Naive thymus-derived CD4-positive, alpha-beta T cell (primary cell): Measurements from ENCODE around the gene SLC2A1. TPM values are rescaled to one million over a fixed set of nuclear protein-coding genes. Genes with fewer than 3 reads are reported as not detected.

ENCODE experiments used
- ATAC-seq: fragments of 150-1000 bp; cut with Tn5 transposase; 2 replicates; pipeline ENCODE4 v1.10.0; 2021; ENCODE audit warnings: mild to moderate bottlenecking, moderate library complexity
- CTCF ChIA-PET: fragments of 350-600 bp; sonication (Branson Sonifier 250); formaldehyde crosslinking; loops from one replicate; lab custom pipeline; 2021; ENCODE audit warnings: antibody characterized with exemption; lab: Charles Lee
- POLR2A ChIA-PET: fragments of 350-600 bp; sonication (Branson Sonifier 250); formaldehyde crosslinking; loops from one replicate; lab custom pipeline; 2021; ENCODE audit warnings: antibody characterized with exemption, inconsistent platforms; lab: Charles Lee
- DNase-seq, 9 donors: peaks; one replicate each; pipeline versions ENCODE4 v3.0.0 to v3.0.0-alpha.2; 2020 to 2022; ENCODE audit warnings: mixed read lengths in 1 of 9
- H3K27ac ChIP-seq: one replicate; pipeline ENCODE4 v1.7.0; 2013; ENCODE audit warnings: mild to moderate bottlenecking, low read depth, low read length, moderate library complexity
- H3K27me3 ChIP-seq, 2 donors: one replicate each; pipeline ENCODE4 v1.7.0; 2013; ENCODE audit warnings: low read length in 2 of 2, mild to moderate bottlenecking in 2 of 2, moderate library complexity in 2 of 2; ENCODE audit not compliant: control insufficient read depth in 2 of 2, insufficient read depth in 2 of 2
- H3K36me3 ChIP-seq, 3 experiments: 1 replicate in 2 of 3; 2 replicates in 1 of 3; pipeline ENCODE4 v1.7.0; 2013; ENCODE audit warnings: low read length in 3 of 3, mild to moderate bottlenecking in 3 of 3, moderate library complexity in 1 of 3; ENCODE audit not compliant: insufficient read depth in 3 of 3, control insufficient read depth in 2 of 3
- H3K4me1 ChIP-seq, 2 donors: one replicate each; pipeline ENCODE4 v1.7.0; 2013; ENCODE audit warnings: low read length in 2 of 2, mild to moderate bottlenecking in 2 of 2, moderate library complexity in 1 of 2; ENCODE audit not compliant: control insufficient read depth in 2 of 2, insufficient read depth in 2 of 2
- H3K4me3 ChIP-seq: 2 replicates; pipeline ENCODE4 v1.7.0; 2013; ENCODE audit warnings: mild to moderate bottlenecking, low read length
- H3K9me3 ChIP-seq, 3 experiments: 1 replicate in 2 of 3; 2 replicates in 1 of 3; pipeline ENCODE4 v1.7.0; 2013; ENCODE audit warnings: low read length in 3 of 3; ENCODE audit not compliant: control insufficient read depth in 2 of 3
- H3K27ac Mint-ChIP-seq, 9 donors: one replicate each; pipeline ENCODE4 v1.8.0; 2020 to 2022; ENCODE audit warnings: mixed read lengths in 9 of 9, mild to moderate bottlenecking in 8 of 9, moderate library complexity in 5 of 9, inconsistent platforms in 2 of 9
- H3K27me3 Mint-ChIP-seq, 5 donors: one replicate each; pipeline ENCODE4 v1.8.0; 2021 to 2022; ENCODE audit warnings: mixed read lengths in 5 of 5, mild to moderate bottlenecking in 1 of 5
- H3K36me3 Mint-ChIP-seq, 5 donors: one replicate each; pipeline ENCODE4 v1.8.0; 2020 to 2022; ENCODE audit warnings: mixed read lengths in 5 of 5, mild to moderate bottlenecking in 3 of 5, inconsistent platforms in 1 of 5
- H3K4me1 Mint-ChIP-seq, 7 donors: one replicate each; pipeline ENCODE4 v1.8.0; 2020 to 2022; ENCODE audit warnings: mixed read lengths in 7 of 7, mild to moderate bottlenecking in 3 of 7, inconsistent platforms in 1 of 7
- H3K4me3 Mint-ChIP-seq, 10 donors: one replicate each; pipeline ENCODE4 v1.8.0; 2020 to 2022; ENCODE audit warnings: mild to moderate bottlenecking in 10 of 10, mixed read lengths in 10 of 10, moderate library complexity in 6 of 10, inconsistent platforms in 2 of 10
- H3K9me3 Mint-ChIP-seq, 11 donors: one replicate each; pipeline ENCODE4 v1.8.0; 2020 to 2022; ENCODE audit warnings: mixed read lengths in 11 of 11, mild to moderate bottlenecking in 4 of 11, inconsistent platforms in 1 of 11, moderate library complexity in 1 of 11
- intact Hi-C, 2 donors: fragments of 100-400 bp; cut with micrococcal nuclease; formaldehyde crosslinking; loops; one replicate each; pipeline ENCODE4 v1.15.1; 2023
- polyA plus RNA-seq, 2 donors: library from polyadenylated mRNA; unstranded; fragments of 300-500 nt; fragmentation: Illumina TruSeq; gene quantifications; one replicate each; pipeline ENCODE4 v1.2.3, GENCODE V29; 2021
- total RNA-seq, 6 experiments: library from RNA in 5 of 6; stranded (reverse) in 5 of 6; gene quantifications; 1 replicate in 5 of 6; 2 replicates in 1 of 6; pipeline ENCODE4 v1.2.3 and lab custom pipeline; 2021 to 2026

The SLC2A1 gene
- total and polyA plus RNA-seq, 7 experiments from 2014 or later: 16.6 to 123 (median 45.5) TPM

- Histone ChIP-seq H3K9me3 (no peaks in the 10 kb centered on the region), H3K36me3 (peaks cover 27 to 47% (median 28%) of the 10 kb centered on the region in 3 experiments), H3K4me3 (peak overlapping the region; percentile 41), H3K27ac (peak overlapping the region; percentile 81), H3K4me1 (peaks cover 60 to 65% of the 10 kb centered on the region in 2 donors), H3K27me3 (no peaks in the 10 kb centered on the region)
- peak overlapping the region; percentile 87 to 98 (median 93) for H3K27ac Mint-ChIP-seq
- intact Hi-C loops: loop anchor here in 1 of 2 donors (1.0 kb wide), 3 partner anchors 8 to 142 kb away; no protein-coding TSS in a partner anchor
- ChIA-PET CTCF (interaction anchor here (0.6 to 2.0 kb wide), 6 partner anchors 8 to 142 kb away, joined by 3 to 12 read pairs (median 4); no protein-coding TSS in a partner anchor), POLR2A (interaction anchor here (1.4 to 2.4 kb wide), 5 partner anchors 8 to 142 kb away, joined by 8 to 25 read pairs (median 18); no protein-coding TSS in a partner anchor)
- no peaks in the 10 kb centered on the region for H3K27me3 Mint-ChIP-seq
- ATAC-seq (peak; percentile 60), DNase-seq (peak; percentile 36 to 70 (median 58))
- peaks cover 0 to 4% (median 0%) of the 10 kb centered on the region in 11 donors for H3K9me3 Mint-ChIP-seq
- peaks cover 43 to 81% (median 72%) of the 10 kb centered on the region in 7 donors for H3K4me1 Mint-ChIP-seq
- H3K4me3 Mint-ChIP-seq: peak overlapping the region; percentile 66 to 89 (median 80)
- peaks cover 12 to 53% (median 21%) of the 10 kb centered on the region in 5 donors for H3K36me3 Mint-ChIP-seq
These were observed 27.5 kb downstream of the SLC2A1 start for GRCh38 chr1:42931108-42931539.

- Mint-ChIP-seq H3K4me3 (peak overlapping the region; percentile 12 to 89 (median 80)), H3K4me1 (peaks cover 43 to 80% (median 67%) of the 10 kb centered on the region in 7 donors), H3K27ac (peak overlapping the region; percentile 87 to 98 (median 93)), H3K9me3 (peaks cover 0 to 4% (median 0%) of the 10 kb centered on the region in 11 donors), H3K27me3 (no peaks in the 10 kb centered on the region), H3K36me3 (peaks cover 12 to 54% (median 21%) of the 10 kb centered on the region in 5 donors)
- intact Hi-C loops: loop anchor here in 1 of 2 donors (1.0 kb wide), 3 partner anchors 7 to 143 kb away; no protein-coding TSS in a partner anchor
- H3K4me1 ChIP-seq: peaks cover 56 to 58% of the 10 kb centered on the region in 2 donors
- H3K4me3 ChIP-seq: peak overlapping the region; percentile 41
- DNase-seq (no peak), ATAC-seq (no peak)
- H3K36me3 ChIP-seq: peaks cover 28 to 53% (median 30%) of the 10 kb centered on the region in 3 experiments
- H3K27ac ChIP-seq: peak overlapping the region; percentile 81
- ChIA-PET POLR2A (no interaction called here), CTCF (interaction anchor here (1.8 kb wide), 1 partner anchor 143 kb away, joined by 4 read pairs; no protein-coding TSS in a partner anchor)
- H3K9me3 ChIP-seq: no peaks in the 10 kb centered on the region
- H3K27me3 ChIP-seq: no peaks in the 10 kb centered on the region
These were observed 28.2 kb downstream of the SLC2A1 start for GRCh38 chr1:42930178-42931107.

GRCh38 chr1:42929434-42930177 is 29.1 kb downstream of the SLC2A1 start:
- H3K27me3 Mint-ChIP-seq: no peaks in the 10 kb centered on the region

GRCh38 chr1:42928859-42929258 is 29.8 kb downstream of the SLC2A1 start:
- Mint-ChIP-seq H3K4me3 (peak overlapping the region in 5 of 10 donors; percentile 4 to 55 (median 25)), H3K27ac (peak overlapping the region in 8 of 9 donors; percentile 45 to 85 (median 64)), H3K27me3 (no peaks in the 10 kb centered on the region), H3K4me1 (peaks cover 33 to 75% (median 63%) of the 10 kb centered on the region in 7 donors), H3K36me3 (peaks cover 12 to 51% (median 24%) of the 10 kb centered on the region in 5 donors), H3K9me3 (peaks cover 0 to 4% (median 0%) of the 10 kb centered on the region in 11 donors)
- intact Hi-C loops: loop anchor here in 1 of 2 donors (10.0 kb wide), 1 partner anchor 436 kb away; the partner anchor contains the start of gene ELOVL1
- Histone ChIP-seq H3K9me3 (no peaks in the 10 kb centered on the region), H3K27me3 (no peaks in the 10 kb centered on the region), H3K4me3 (no peak overlapping the region), H3K36me3 (peaks cover 28 to 58% (median 30%) of the 10 kb centered on the region in 3 experiments), H3K27ac (no peak overlapping the region), H3K4me1 (peaks cover 46 to 48% of the 10 kb centered on the region in 2 donors)
- DNase-seq: no peak
- POLR2A ChIA-PET: interaction anchor here (1.3 to 9.0 kb wide), 2 partner anchors 19 to 31 kb away, joined by 3 to 134 read pairs; no protein-coding TSS in a partner anchor
- CTCF ChIA-PET: interaction anchor here (0.6 kb wide), 1 partner anchor 26 kb away, joined by 4 read pairs; no protein-coding TSS in a partner anchor
- ATAC-seq: no peak

More at GRCh38 chr1:42929434-42930177, 29.1 kb downstream of the SLC2A1 start:
- Histone ChIP-seq H3K4me1 (peaks cover 53 to 55% of the 10 kb centered on the region in 2 donors), H3K27me3 (no peaks in the 10 kb centered on the region), H3K9me3 (no peaks in the 10 kb centered on the region), H3K36me3 (peaks cover 28 to 53% (median 30%) of the 10 kb centered on the region in 3 experiments), H3K27ac (peak overlapping the region; percentile 81), H3K4me3 (no peak overlapping the region)
- Mint-ChIP-seq H3K27ac (peak overlapping the region; percentile 21 to 95 (median 76)), H3K4me1 (peaks cover 40 to 78% (median 65%) of the 10 kb centered on the region in 7 donors), H3K9me3 (peaks cover 0 to 4% (median 0%) of the 10 kb centered on the region in 11 donors), H3K36me3 (peaks cover 12 to 57% (median 24%) of the 10 kb centered on the region in 5 donors), H3K4me3 (peak overlapping the region in 5 of 10 donors; percentile 13 to 84 (median 55))
- POLR2A ChIA-PET: interaction anchor here (9.0 kb wide), 1 partner anchor 18 kb away, joined by 134 read pairs; no protein-coding TSS in a partner anchor
- ATAC-seq: no peak
- CTCF ChIA-PET: interaction anchor here (0.6 to 1.8 kb wide), 2 partner anchors 25 to 144 kb away, joined by 4 read pairs; no protein-coding TSS in a partner anchor
- DNase-seq: no peak
- intact Hi-C loops: loop anchor here in 1 of 2 donors (10.0 kb wide), 1 partner anchor 435 kb away; the partner anchor contains the start of gene ELOVL1

- H3K27ac Mint-ChIP-seq: peak overlapping the region in 8 of 9 donors; percentile 41 to 78 (median 51)
- H3K4me1 ChIP-seq: peaks cover 43 to 45% of the 10 kb centered on the region in 2 donors
- H3K27me3 Mint-ChIP-seq: no peaks in the 10 kb centered on the region
- peaks cover 12 to 47% (median 20%) of the 10 kb centered on the region in 5 donors for H3K36me3 Mint-ChIP-seq
- no peaks in the 10 kb centered on the region for H3K9me3 ChIP-seq
- H3K9me3 Mint-ChIP-seq: peaks cover 0 to 4% (median 0%) of the 10 kb centered on the region in 11 donors
- intact Hi-C loops: loop anchor here in 1 of 2 donors (10.0 kb wide), 1 partner anchor 437 kb away; the partner anchor contains the start of gene ELOVL1
- H3K27me3 ChIP-seq: no peaks in the 10 kb centered on the region
- peak overlapping the region in 1 of 10 donors; percentile 55 for H3K4me3 Mint-ChIP-seq
- H3K4me3 ChIP-seq: no peak overlapping the region
- H3K27ac ChIP-seq: no peak overlapping the region
- ChIA-PET POLR2A (interaction anchor here (0.9 to 9.0 kb wide), 3 partner anchors 20 to 31 kb away, joined by 3 to 134 read pairs (median 3); no protein-coding TSS in a partner anchor), CTCF (interaction anchor here (1.3 to 1.5 kb wide), 2 partner anchors 25 to 146 kb away, joined by 4 to 5 read pairs; no protein-coding TSS in a partner anchor)
- no peak for ATAC-seq
- peaks cover 34 to 74% (median 63%) of the 10 kb centered on the region in 7 donors for H3K4me1 Mint-ChIP-seq
- peaks cover 28 to 58% (median 30%) of the 10 kb centered on the region in 3 experiments for H3K36me3 ChIP-seq
- DNase-seq: no peak
These were observed 30.7 kb downstream of the SLC2A1 start for GRCh38 chr1:42927920-42928505.
